HG03175 (cell line): ENCODE data around the gene GTF2F2.
"Not testable (repeated sequence)": the region's sequence is repeated elsewhere in the genome, so short reads cannot be mapped to it uniquely, and the experiment has no call there.

Source experiments
- ATAC-seq: cut with Tn5 transposase; IDR thresholded peaks from one replicate; pipeline ENCODE4 v1.9.1; 2021; ENCODE audit warnings: mild to moderate bottlenecking, moderate library complexity; ENCODE audit not compliant: unreplicated experiment

The GTF2F2 gene

DNA sequence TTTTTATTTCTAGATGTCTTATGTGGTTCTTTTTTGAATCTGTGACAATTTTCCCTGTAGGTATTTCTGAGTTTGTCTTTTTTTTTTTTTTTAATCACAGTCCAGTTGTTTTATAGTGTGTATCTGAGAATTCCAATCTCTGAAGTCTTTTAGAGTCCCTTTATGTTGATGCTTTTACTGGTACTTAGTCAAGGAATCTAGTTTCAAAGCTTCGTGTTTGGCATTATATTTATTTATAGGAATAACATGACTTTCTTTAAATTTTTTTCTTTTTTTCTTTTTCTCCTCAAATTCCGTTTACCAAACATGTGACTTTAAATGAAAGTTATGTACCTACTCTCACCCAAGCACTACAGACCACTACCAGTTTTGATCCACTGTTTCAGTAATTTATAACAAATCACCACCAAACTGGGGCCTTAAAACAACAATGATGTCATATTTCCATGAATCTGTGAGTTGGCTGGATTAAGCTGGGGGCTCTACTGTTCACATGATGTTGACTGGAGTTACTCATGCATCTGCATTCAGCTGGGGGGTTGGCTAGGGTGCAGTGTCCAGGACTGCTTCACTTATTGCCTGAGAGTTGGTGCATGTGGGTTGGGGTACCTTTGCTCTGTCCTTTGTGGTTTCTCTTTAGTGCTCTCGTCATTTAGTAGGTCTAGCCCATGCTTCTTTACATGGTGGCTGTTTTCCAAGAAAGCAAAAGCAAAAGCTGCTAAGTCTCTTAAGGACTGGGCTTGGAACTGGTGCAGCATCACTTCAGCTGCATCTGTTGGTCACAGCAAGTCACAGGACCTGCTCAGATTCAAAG lies 58.2 kb downstream of the GTF2F2 start:
- no peak for ATAC-seq

DNA sequence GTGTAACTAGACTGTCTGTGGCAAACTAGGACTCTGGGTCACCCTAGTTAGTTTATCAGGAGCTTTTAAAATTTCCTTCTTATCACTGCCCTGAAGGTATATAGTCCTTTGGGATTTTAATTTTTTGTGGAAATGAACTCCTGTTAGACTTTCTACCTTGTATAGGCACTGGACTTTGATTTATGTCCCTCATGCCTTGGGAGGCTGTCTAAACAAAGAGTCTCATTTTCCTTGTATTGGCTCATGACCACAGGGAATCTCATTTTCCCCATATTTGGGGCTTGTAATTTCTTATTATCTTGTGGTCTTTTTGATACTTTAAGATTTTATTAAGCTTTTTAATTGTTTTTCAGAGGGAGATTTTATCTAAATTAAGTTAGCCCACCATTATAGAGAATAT lies 59.1 kb downstream of the GTF2F2 start:
- ATAC-seq = no peak

DNA sequence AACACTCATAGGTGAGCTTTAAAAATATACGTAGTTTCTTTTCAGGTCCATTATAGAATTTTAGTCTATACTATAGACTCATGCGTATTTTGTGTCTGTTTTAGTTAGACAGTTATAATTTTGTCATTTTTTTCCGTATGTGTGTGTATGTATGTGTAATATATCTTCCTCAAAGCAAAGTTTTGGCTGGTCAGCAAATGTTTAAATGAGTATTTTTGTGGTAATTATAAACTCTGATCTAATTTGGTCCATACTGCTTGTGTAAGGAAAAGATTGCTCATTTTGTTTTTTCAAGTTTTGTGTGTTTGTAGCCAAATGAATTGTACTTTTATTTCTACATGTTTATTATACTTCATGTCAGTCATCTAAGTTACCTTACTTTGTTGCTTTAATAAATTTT lies 60.0 kb downstream of the GTF2F2 start:
- ATAC-seq = no peak

DNA sequence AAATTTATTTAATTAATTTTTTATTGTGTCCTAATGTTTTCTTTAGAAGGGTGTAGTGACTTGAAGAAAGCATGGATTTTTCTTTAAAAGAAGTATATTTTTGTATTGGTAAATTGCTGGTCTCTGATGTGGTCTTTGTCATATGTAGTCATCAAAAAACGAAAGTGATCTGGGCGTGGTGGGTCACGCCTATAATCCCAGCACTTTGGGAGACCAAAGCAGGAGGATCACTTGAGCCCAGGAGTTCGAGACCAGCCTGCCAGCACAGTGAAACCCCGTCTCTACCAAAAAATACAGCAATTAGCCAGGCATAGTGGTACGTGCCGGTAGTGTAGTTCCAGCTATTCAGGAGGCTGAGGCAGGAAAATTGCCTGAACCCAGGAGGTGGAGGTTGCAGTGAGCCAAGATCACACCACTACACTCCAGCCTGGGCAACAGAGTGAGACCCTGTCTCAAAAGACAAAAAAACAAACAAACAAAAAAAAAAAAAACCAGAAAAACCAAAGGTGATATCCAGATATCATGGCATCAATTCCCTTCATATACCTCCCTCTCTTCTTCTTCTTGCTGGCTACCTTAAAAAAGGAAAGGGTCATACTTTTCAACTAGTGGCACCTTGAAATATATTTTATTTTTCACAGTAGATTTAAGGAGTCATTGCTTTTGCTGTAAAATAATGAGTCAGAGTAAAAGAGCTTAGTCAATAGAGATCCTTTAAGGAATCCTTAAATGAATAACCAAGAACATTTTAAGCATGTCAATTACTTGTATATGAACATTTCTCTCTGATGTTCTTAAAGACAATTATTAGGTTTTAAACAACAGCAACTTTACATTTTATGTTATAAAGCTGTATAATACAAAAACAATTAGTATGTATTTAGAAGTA lies 60.6 kb downstream of the GTF2F2 start:
- ATAC-seq = no peak

DNA sequence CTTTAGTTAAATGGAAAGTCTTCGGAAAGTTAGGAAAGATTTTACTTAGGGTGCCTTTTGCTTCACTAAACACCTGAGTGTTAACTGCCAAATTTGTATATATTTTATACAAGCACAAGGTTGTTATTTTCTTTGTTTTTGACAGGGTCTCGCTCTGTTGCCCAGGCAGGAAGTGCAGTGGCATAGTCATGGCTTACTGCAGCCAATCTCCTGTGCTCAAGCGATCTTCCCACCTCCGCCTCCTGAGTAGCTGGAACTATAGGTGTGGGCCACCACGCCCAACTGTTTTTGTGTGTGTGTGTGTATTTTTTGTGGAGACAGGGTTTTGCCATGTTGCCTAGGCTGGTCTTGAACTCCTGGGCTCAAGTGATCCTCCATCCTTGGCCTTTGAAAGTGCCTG lies 64.4 kb downstream of the GTF2F2 start:
- ATAC-seq = no peak

DNA sequence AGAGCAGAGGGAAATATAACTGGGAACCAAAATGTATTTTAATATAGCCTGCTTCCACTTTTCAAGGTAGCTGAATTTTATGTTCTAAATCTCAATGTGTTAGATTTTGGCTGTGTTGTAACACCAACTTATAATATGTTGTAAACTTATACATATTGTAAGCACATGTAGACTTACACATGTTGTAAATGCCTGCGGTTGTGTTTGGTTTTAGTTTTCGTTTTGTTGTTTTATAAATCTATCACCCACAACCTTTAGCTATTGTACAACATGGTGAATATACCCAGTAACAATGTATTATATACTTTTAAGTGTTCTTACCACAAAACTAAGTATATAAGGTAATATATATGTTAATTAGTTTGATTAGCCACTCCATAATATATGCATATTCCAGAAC lies 65.0 kb downstream of the GTF2F2 start:
- ATAC-seq = no peak

DNA sequence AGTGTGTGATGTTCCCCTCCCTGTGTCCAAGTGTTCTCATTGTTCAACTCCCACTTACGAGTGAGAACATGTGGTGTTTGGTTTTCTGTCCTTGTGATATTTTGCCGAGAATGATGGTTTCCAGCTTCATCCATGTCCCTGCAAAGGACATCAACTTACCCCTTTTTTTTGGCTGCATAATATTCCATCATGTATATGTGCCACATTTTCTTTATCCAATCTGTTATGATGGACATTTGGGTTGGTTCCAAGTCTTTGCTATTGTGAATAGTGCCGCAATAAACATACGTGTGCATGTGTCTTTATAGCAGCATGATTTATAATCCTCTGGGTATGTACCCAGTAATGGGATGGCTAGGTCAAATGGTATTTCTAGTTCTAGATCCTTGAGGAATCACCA lies 68.8 kb downstream of the GTF2F2 start:
- not testable (repeated sequence) for ATAC-seq

DNA sequence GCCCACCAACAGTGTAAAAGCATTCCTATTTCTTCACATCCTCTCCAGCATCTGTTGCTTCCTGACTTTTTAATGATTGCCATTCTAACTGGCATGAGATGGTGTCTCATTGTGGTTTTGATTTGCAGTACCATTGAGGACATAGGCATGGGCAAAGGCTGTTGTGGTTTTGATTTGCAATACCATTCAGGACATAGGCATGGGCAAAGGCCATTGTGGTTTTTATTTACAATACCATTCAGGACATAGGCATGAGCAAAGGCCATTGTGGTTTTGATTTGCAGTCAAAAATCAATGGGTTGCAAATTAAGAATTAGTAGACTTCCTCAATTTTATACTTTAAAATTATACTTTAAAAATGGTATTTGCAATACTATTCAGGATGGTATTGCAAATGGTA lies 69.2 kb downstream of the GTF2F2 start:
- ATAC-seq = not testable (repeated sequence)

DNA sequence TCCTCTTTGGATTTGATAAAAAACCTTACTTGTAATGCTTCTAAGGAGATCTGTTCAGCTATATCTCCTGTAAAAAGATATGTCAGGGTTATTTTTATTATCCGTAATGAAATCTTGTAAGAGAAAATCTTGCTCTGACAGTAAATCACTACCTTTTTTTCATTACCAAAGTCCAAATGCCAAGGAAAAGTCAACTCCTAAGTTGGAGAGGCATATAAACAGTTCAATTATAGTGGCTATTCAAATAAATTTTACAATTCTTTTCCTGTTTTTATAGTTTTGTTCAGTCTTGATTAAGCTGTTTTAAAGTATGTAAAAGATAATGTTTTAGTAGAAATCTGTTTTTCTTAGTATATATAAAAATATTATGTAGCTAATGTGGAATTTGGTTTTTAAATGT lies 71.6 kb downstream of the GTF2F2 start:
- ATAC-seq = no peak

DNA sequence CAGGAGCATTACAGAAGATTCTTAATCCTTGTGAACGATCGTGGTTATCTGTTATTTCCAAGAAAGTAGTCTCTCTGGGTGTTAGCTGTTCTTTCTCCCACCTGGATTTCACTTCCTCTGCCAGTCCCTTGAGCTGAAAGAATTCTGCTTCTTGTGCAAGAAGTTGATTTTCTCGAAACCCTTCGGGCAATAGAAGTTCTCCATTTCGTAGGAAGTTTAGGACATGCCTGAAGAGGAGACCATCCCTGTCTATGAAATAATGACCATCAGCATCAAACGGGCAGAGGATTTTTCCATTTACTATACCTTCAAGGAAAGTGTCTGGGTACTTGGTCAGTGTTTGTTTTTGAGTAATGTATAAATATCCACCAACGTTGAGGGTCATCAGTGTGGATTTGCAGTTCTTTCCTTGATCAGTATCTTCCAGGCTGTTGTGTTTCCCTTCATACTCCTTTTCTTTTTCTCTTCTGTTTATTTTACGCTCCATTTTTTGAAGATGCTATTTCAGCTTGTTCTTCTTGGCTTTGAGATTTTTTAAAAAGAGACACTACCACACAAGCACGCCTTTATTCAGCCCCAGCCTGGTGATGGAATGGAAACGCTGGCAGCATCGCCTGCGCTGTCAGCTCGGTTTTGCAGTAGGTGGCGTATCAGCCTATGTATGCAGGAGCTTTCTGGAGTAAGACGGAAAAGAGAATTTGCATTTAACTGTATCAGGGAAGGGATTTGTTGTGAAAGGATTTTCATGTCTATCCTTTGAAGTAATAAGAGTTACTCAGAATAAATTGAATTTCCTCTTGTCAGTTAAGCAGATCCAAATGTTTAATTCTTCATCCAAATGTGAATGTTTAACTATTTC lies 74.0 kb downstream of the GTF2F2 start:
- no peak for ATAC-seq

DNA sequence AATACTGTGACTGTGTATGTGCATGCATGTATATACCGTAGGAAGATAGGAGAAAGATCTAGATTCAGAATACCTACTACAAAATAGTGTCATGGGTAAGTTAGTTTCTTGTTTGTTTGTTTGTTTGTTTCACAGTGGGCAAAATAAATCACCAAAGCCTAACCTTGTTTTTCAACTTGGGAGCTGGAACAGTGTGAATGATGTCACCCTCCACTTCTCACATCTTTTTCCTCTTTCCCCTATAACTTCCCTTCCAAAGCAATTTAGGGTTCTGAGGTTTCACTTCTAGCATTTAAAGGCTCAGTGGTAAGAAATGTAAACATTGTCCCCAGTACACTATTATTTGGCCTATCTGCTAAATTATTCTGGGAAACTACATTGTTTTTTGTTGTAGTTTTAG lies 75.1 kb downstream of the GTF2F2 start:
- no peak for ATAC-seq

DNA sequence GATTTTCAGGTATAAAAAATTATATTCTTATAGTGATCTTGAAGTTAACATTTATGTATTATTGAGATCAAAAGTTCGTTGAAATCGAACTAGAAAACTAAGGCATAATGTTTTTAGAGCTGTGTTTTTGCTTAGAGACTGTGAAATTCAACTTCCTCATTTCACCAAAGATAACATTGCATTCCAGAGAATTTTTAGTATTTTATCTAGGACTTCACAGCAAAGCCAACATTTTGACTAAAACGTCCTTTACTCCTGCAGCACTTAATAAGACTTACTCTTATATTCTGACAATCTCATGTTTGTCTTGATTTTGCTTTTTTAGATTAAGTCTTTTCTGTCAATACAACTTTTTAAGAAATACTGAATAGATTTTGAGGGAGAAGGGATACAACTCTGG lies 75.8 kb downstream of the GTF2F2 start:
- ATAC-seq = no peak

DNA sequence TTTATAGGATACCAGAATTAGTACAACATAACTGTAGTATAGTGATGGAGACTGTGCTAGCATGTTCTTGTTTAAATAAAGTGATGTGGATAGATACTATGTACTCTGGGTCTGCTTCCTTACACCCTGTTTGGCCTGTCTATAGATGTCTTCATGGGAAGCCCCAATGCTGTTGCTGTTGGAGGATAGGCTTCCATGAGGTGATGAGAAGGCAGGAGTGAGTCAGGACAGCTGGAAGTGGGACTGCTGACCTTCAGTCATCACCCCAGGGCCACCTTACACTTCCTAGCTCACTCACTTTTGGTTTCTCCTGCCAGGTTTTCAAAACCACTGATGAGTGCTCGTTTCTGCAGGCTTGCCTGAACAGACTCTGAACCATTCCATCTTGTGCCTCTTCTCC lies 76.3 kb downstream of the GTF2F2 start:
- no peak for ATAC-seq

DNA sequence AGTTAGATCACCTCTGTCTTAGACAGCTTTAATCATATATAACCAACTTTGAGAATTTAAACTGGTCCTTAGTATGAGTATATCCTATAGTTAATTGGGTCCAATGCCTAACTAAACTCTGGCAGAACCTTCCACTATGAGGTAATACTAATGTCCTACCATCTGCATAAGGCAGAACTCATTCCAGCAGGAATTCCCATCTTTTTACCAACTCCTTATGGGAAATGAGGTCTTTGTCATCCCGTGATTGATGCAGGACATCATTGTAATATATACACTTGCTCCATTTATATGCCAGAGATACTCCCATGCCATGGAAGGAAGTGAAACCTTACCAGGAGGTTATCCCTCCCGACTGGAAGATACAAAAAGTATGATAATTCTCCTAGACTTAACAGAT lies 77.7 kb downstream of the GTF2F2 start:
- ATAC-seq = no peak

DNA sequence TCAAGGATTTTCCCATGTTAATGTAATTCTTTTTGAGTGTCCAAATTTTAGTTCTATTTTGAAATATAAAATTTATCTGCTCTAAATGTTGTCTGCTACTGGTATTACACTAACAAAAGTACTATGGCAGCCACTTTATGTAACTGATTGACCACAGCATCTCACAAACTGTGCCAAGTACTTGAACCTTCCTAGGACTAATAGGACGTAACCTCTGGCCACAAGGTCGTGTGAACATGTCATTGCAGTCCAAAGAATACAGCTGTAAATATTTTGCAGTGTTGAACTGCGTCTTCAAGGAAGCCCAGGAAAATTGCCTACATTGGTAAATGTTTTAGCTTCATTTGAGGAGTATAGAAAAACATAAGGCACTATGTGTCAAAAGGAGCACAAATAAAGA lies 78.6 kb downstream of the GTF2F2 start:
- no peak for ATAC-seq

DNA sequence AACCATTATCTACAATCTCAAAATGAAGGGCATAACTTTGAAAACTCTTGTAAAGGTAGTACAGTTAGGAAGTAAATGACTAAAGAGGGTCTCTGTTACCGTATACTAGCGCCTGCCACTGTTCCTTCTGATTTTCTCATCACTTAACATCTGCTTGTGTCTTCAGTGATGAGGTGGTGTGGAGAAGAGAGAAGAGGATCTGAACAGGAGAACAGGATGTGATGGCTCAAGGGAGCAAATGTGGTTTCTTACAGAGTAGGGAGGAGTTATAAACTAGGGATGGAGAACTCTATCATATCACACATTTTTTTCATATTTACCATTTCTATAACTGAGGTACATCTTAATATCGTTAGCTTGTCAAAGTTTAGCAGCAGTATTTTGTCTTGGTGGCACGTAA lies 79.4 kb downstream of the GTF2F2 start:
- no peak for ATAC-seq

DNA sequence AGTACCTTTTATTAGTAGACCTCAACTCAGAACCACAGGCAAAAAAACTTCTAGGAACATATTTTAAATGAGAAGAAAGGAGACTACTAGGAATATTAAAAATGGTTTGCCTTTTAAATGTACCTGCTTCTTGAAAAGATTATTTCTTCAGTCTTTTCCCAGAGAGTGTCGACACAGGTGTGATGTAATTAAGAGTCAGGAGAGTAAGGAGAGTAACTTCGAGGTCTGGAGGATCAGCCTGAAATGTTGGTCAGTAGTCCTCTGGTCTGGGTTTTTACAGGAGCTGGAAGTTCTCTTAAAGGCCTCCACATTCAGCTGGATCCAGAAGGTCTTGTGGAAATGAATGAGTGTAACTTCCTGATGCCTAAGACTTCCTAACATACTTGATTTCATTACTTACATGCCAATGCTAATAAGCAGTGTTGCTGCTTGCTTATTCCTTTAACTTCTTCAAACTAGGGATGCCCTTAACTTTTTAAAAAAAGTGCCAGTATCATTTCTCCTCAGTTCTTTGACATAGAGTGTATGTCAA lies 80.5 kb downstream of the GTF2F2 start, which contains the start of gene KCTD4:
TSS of gene KCTD4 (minus strand) at position 345 of the 532 bp plus-strand sequence. CDS start 6,478 bp downstream, outside the sequence.
- ATAC-seq = no peak

DNA sequence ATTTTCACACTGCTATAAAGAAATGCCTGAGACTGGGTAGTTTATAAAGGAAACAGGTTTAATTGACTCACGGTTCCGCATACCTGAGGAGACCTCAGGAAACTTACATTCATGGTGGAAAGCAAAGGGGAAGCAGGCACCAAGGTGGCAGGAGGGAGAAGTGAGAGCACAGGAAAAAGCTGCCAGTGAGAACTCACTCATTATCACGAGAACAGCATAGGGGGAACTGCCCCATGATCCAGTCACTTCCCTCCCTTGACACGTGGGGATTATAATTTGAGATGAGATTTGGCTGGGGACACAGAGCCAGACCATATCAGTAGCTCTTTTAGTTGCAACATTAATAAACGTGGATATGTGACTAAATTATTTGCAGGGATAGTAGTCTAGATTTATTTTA lies 84.8 kb downstream of the GTF2F2 start:
- ATAC-seq = no peak

DNA sequence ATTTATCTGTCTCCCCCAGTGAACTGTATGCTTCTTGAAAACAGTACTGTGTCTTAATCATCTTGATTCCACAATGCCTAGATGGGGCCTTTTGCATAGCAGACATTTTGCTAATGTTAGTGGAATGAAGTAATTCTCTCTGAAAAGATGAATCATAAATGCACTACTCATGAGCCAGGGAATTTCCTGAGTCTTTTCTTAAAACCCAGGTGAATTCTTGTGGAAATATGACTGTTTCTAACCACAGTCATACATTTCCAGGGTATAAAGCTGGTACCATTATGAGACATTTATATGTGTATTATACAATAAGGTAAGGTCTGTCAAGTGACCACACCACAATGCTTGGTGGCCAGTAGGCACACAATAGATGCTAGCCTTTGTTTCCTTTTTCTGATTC lies 86.0 kb downstream of the GTF2F2 start:
- no peak for ATAC-seq

DNA sequence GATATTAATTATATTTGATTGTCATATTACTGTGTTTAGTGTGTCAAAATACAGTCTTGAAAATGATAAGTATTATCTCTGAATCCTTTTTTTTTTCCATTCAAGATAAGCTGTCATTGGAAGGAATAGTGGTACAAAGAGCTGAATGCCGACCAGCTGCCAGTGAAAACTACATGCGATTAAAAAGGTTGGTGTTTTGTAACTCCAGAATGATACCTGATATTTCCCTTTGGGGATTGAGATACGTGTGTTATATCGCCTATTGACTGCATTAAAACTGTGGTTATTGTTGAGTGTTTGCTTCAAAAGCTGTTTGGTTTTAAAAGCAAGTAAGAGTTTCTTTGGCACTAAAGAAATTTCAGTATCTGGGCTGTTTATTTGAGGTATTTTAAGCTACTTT lies 87.0 kb downstream of the GTF2F2 start:
- no peak for ATAC-seq

DNA sequence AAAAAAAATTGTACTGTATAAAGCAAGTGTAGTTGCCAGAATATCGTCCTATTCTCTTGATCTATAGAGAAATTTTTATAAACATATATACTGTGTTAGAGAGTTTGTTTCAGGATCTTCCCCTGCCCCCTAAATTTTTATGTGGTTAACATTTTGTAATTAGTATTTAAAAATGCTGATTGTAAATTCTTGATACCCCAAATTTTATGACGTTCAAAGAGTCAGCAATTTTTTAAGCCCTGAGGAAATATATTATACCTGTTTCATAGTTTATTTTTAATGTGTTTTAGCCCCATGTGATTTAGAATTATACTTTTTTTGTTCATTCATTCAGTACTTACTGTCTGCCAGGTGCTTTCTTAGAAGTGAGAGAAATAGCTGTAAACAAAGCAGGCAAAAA lies 87.8 kb downstream of the GTF2F2 start:
- no peak for ATAC-seq
